CD4-positive, alpha-beta T cell (primary cell): ENCODE results near the gene PLEKHA1. TPM values are rescaled to one million over a fixed set of nuclear protein-coding genes. Genes with fewer than 3 reads are reported as not detected.

ENCODE experiments used
- ATAC-seq: fragments of 200-7000 bp; cut with Tn5 transposase; one replicate; pipeline ENCODE4 v1.10.0; 2022; ENCODE audit warnings: mild to moderate bottlenecking; ENCODE audit not compliant: poor library complexity
- CTCF ChIA-PET: fragments of 350-600 bp; sonication (Branson Sonifier 250); formaldehyde crosslinking; loops from one replicate; lab custom pipeline; 2021; ENCODE audit warnings: antibody characterized with exemption, inconsistent platforms; lab: Charles Lee
- POLR2A ChIA-PET: fragments of 350-600 bp; sonication (Branson Sonifier 250); formaldehyde crosslinking; loops from one replicate; lab custom pipeline; 2021; ENCODE audit warnings: antibody characterized with exemption, inconsistent platforms; lab: Charles Lee
- DNase-seq, 14 experiments: peaks; one replicate each; pipeline ENCODE4 v3.0.0-alpha.2; 2013 to 2020; ENCODE audit warnings: mixed read lengths in 2 of 14
- H3K27ac ChIP-seq, 2 donors: one replicate each; pipeline versions ENCODE4 v1.5.1 to v1.7.0; 2013; ENCODE audit warnings: low read length in 2 of 2, low read depth in 1 of 2, mild to moderate bottlenecking in 1 of 2
- H3K27me3 ChIP-seq, 2 experiments: 1 replicate in 1 of 2; 2 replicates in 1 of 2; pipeline versions ENCODE4 v1.6.1 to v1.7.0; 2013; ENCODE audit warnings: low read length in 2 of 2, control low read depth in 1 of 2, mild to moderate bottlenecking in 1 of 2, moderate library complexity in 1 of 2; ENCODE audit not compliant: insufficient read depth in 2 of 2, control insufficient read depth in 1 of 2
- H3K36me3 ChIP-seq: one replicate; pipeline ENCODE4 v1.6.1; 2013; ENCODE audit warnings: low read length, control low read depth; ENCODE audit not compliant: insufficient read depth
- H3K4me1 ChIP-seq: one replicate; pipeline ENCODE4 v1.6.1; 2013; ENCODE audit warnings: low read length, control low read depth; ENCODE audit not compliant: insufficient read depth
- H3K4me3 ChIP-seq: one replicate; pipeline ENCODE4 v1.5.1; 2013; ENCODE audit warnings: mild to moderate bottlenecking, low read length, moderate library complexity
- H3K9me3 ChIP-seq, 2 experiments: 1 replicate in 1 of 2; 2 replicates in 1 of 2; pipeline versions ENCODE4 v1.6.1 to v1.7.0; 2013; ENCODE audit warnings: low read length in 2 of 2, mild to moderate bottlenecking in 2 of 2, control low read depth in 1 of 2, moderate library complexity in 1 of 2; ENCODE audit not compliant: control insufficient read depth in 1 of 2, insufficient read depth in 1 of 2
- H3K27ac Mint-ChIP-seq: one replicate; pipeline ENCODE4 v1.8.0; 2020; ENCODE audit warnings: mixed read lengths
- H3K27me3 Mint-ChIP-seq: one replicate; pipeline ENCODE4 v1.8.0; 2021; ENCODE audit warnings: mixed read lengths
- H3K36me3 Mint-ChIP-seq: one replicate; pipeline ENCODE4 v1.8.0; 2021; ENCODE audit warnings: low read depth, mixed read lengths
- H3K4me1 Mint-ChIP-seq: one replicate; pipeline ENCODE4 v1.8.0; 2021; ENCODE audit warnings: low read depth, mixed read lengths
- H3K4me3 Mint-ChIP-seq: one replicate; pipeline ENCODE4 v1.8.0; 2020; ENCODE audit warnings: mild to moderate bottlenecking, mixed read lengths
- H3K9me3 Mint-ChIP-seq: one replicate; pipeline ENCODE4 v1.8.0; 2020; ENCODE audit warnings: mixed read lengths
- CTCF ChIP-seq: fragments of 200-600 bp; IDR thresholded peaks from one replicate; pipeline ENCODE4 v1.8.0; 2022; ENCODE audit warnings: antibody characterized with exemption, mild to moderate bottlenecking
- intact Hi-C, 2 experiments: fragments of 100-400 bp; cut with DNase I in 1 of 2; cut with micrococcal nuclease in 1 of 2; formaldehyde crosslinking; loops; one replicate each; pipeline versions ENCODE4 v1.15.1 to v1.9.0; 2023 to 2025; cut with DNase I, micrococcal nuclease
- total RNA-seq, 174 experiments: library from RNA in 2 of 174; stranded (reverse) in 2 of 174; gene quantifications; one replicate each; pipeline ENCODE4 v1.2.3 and lab custom pipeline; 2021 to 2026

Gene PLEKHA1
- total RNA-seq, 2 experiments from 2014 or later: 24.9 to 26.8 TPM

GRCh38 chr10:122477436-122477835, 102.9 kb downstream of the PLEKHA1 start:
- no peaks in the 10 kb centered on the region for H3K36me3 Mint-ChIP-seq
- ATAC-seq (no peak), DNase-seq (no peak)
- no peak for TF ChIP-seq CTCF
- Histone ChIP-seq H3K27ac (no peak overlapping the region), H3K9me3 (no peaks in the 10 kb centered on the region), H3K4me3 (no peak overlapping the region), H3K36me3 (no peaks in the 10 kb centered on the region), H3K27me3 (peaks cover 0 to 5% of the 10 kb centered on the region in 2 experiments), H3K4me1 (peaks cover 3% of the 10 kb centered on the region)
- H3K9me3 Mint-ChIP-seq: no peaks in the 10 kb centered on the region
- no peak overlapping the region for H3K4me3 Mint-ChIP-seq
- intact Hi-C loops: no loop called here
- ChIA-PET CTCF (no interaction called here), POLR2A (no interaction called here)
- H3K27me3 Mint-ChIP-seq: peaks cover 28% of the 10 kb centered on the region
- H3K27ac Mint-ChIP-seq: no peak overlapping the region
- peaks cover 10% of the 10 kb centered on the region for H3K4me1 Mint-ChIP-seq

- peaks cover 8% of the 10 kb centered on the region for H3K4me1 Mint-ChIP-seq
- H3K27ac ChIP-seq: no peak overlapping the region
- H3K36me3 ChIP-seq: no peaks in the 10 kb centered on the region
- H3K36me3 Mint-ChIP-seq: no peaks in the 10 kb centered on the region
- peaks cover 0 to 5% of the 10 kb centered on the region in 2 experiments for H3K27me3 ChIP-seq
- ATAC-seq: no peak
- CTCF ChIA-PET: no interaction called here
- H3K9me3 Mint-ChIP-seq: no peaks in the 10 kb centered on the region
- H3K4me3 ChIP-seq: no peak overlapping the region
- no peak overlapping the region for H3K4me3 Mint-ChIP-seq
- POLR2A ChIA-PET: no interaction called here
- H3K27ac Mint-ChIP-seq: no peak overlapping the region
- peaks cover 20% of the 10 kb centered on the region for H3K27me3 Mint-ChIP-seq
- H3K4me1 ChIP-seq: peaks cover 3% of the 10 kb centered on the region
- intact Hi-C loops: no loop called here
- DNase-seq: no peak
- H3K9me3 ChIP-seq: no peaks in the 10 kb centered on the region
- TF ChIP-seq CTCF: no peak
These were observed 104.5 kb downstream of the PLEKHA1 start for GRCh38 chr10:122478971-122479370.

- POLR2A ChIA-PET: no interaction called here
- intact Hi-C loops: no loop called here
- H3K4me3 ChIP-seq: no peak overlapping the region
- TF ChIP-seq CTCF: no peak
- no peak for ATAC-seq
- no peaks in the 10 kb centered on the region for H3K4me1 Mint-ChIP-seq
- H3K36me3 Mint-ChIP-seq: no peaks in the 10 kb centered on the region
- H3K4me3 Mint-ChIP-seq: no peak overlapping the region
- DNase-seq: no peak
- no peaks in the 10 kb centered on the region for H3K36me3 ChIP-seq
- peaks cover 15% of the 10 kb centered on the region for H3K27me3 Mint-ChIP-seq
- CTCF ChIA-PET: no interaction called here
- no peak overlapping the region for H3K27ac ChIP-seq
- no peaks in the 10 kb centered on the region for H3K9me3 Mint-ChIP-seq
- H3K9me3 ChIP-seq: no peaks in the 10 kb centered on the region
- H3K27me3 ChIP-seq: peaks cover 0 to 5% of the 10 kb centered on the region in 2 experiments
- no peaks in the 10 kb centered on the region for H3K4me1 ChIP-seq
- H3K27ac Mint-ChIP-seq: no peak overlapping the region
These were observed 105.8 kb downstream of the PLEKHA1 start for GRCh38 chr10:122480146-122480833.
